HFFc6 (cell line): Measurements from ENCODE around the gene MED14. TPM values are rescaled to one million over a fixed set of nuclear protein-coding genes. Genes with fewer than 3 reads are reported as not detected.

Experiments used
- DNase-seq: peaks from one replicate; pipeline ENCODE4 v3.0.0-alpha.2; 2018
- H3K27ac Mint-ChIP-seq: 2 replicates; pipeline ENCODE4 v1.8.0; 2020; ENCODE audit warnings: mild to moderate bottlenecking, mixed read lengths
- H3K27me3 Mint-ChIP-seq: 2 replicates; pipeline ENCODE4 v1.8.0; 2021; ENCODE audit warnings: mild to moderate bottlenecking, moderate library complexity, mixed read lengths; ENCODE audit not compliant: insufficient read depth
- H3K36me3 Mint-ChIP-seq: 2 replicates; pipeline ENCODE4 v1.8.0; 2021; ENCODE audit warnings: low read depth, mixed read lengths
- H3K4me1 Mint-ChIP-seq: 2 replicates; pipeline ENCODE4 v1.8.0; 2020; ENCODE audit warnings: low read depth, mixed read lengths
- H3K4me3 Mint-ChIP-seq: 2 replicates; pipeline ENCODE4 v1.8.0; 2020; ENCODE audit warnings: mild to moderate bottlenecking, moderate library complexity, mixed read lengths
- H3K9me3 Mint-ChIP-seq: 2 replicates; pipeline ENCODE4 v1.8.0; 2020; ENCODE audit warnings: mild to moderate bottlenecking, mixed read lengths
- total RNA-seq, 6 experiments: library from RNA; stranded (reverse); fragmentation: NEBNext Ultra II Directional; extraction: Animal tissue kit (Norgen Biotek cat#: 25700); gene quantifications; 2 replicates in 1 of 6; 3 replicates in 5 of 6; pipeline ENCODE4 v1.2.3, GENCODE V29; 2021
- TF ChIP-seq, protein P1 (sequence below): fragments of 200-600 bp; sonication (generic); IDR thresholded peaks from 2 replicates; pipeline ENCODE4 v1.5.0; 2021; ENCODE audit warnings: antibody characterized with exemption, mild to moderate bottlenecking

Gene MED14
- total RNA-seq, 6 experiments from 2014 or later = 29.0 to 40.5 (median 38.2) TPM

DNA sequence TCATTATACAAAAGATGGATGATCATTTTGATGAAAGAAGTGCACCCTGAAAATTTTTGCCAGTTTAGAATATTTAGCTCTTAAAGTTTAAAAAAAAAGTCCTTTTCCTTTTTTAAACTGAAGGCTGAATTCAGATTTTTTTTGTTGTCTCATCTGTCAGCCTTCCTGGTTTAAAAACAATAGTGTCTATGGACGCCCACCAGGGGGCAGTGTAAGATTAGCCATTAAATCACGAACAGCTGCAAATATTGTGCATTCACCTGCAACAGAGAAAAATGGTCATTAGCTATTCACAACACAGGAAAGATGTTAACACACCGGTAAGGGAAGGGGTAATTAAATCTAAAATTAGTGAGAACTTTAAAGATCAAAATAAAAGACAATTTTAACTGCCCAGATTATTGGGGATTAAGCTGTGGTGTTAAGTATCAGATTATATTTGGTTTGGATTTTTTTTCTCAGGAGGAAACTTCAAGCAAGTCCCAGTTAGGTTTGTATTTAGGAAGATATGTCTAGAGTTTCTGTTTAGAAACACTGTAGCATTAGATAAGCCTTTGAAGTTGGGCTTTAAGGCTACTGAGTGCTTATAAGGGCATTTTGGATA lies 83.6 kb downstream of the MED14 start:
- H3K27ac Mint-ChIP-seq = no peak overlapping the region
- peak; percentile 36 for DNase-seq
- no peaks in the 10 kb centered on the region for H3K9me3 Mint-ChIP-seq
- H3K27me3 Mint-ChIP-seq = no peaks in the 10 kb centered on the region; the same call in 1 of the 2 replicates
- H3K4me1 Mint-ChIP-seq = no peaks in the 10 kb centered on the region
- H3K36me3 Mint-ChIP-seq = no peaks in the 10 kb centered on the region; the same call in 1 of the 2 replicates
- H3K4me3 Mint-ChIP-seq = no peak overlapping the region
- TF ChIP-seq, protein P1, sequence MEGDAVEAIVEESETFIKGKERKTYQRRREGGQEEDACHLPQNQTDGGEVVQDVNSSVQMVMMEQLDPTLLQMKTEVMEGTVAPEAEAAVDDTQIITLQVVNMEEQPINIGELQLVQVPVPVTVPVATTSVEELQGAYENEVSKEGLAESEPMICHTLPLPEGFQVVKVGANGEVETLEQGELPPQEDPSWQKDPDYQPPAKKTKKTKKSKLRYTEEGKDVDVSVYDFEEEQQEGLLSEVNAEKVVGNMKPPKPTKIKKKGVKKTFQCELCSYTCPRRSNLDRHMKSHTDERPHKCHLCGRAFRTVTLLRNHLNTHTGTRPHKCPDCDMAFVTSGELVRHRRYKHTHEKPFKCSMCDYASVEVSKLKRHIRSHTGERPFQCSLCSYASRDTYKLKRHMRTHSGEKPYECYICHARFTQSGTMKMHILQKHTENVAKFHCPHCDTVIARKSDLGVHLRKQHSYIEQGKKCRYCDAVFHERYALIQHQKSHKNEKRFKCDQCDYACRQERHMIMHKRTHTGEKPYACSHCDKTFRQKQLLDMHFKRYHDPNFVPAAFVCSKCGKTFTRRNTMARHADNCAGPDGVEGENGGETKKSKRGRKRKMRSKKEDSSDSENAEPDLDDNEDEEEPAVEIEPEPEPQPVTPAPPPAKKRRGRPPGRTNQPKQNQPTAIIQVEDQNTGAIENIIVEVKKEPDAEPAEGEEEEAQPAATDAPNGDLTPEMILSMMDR = peak; percentile 86

DNA sequence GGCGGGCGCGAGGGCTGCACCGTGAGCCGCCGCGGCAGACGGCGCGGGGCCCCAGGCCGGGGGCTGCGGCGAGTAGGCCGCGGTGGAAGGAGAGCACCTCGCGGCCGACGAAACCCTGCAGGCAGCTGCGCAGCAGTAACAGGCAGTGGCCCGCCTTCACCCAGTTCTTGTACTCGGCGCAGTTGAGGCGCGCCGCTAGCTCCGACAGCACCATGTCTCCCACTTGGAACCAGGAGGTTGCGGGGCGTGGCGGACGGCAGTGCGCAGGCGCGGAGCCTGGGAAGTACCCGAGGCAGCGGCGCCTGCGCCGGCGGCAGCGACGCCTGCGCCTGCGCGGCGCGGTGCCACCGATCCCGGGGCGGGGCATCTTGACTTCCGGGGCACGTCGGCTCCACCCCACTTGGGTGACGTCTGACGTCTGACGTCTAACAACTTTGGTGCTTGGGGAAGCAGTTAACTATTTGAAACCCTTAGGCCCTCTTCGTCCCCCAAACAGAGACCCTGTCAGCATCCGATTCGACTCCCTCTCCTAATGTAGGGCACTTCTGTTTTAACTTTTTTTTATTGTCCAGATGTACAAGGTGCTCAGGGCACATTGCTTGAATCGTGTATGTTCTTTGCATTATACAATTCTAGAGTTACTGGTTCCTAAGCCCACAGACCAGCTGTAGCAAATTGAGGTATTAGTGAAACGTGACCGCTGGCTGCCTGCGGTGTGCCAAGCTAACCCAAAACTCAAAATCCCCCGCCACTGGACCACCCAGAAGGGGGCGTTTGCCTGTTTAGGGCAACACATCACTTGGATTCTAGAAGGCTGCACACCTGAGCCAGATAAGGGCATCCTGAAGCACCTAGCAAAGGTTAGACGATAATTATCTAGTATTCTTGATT lies 87.8 kb downstream of the MED14 start, which contains the start of gene CXorf38:
CXorf38 (minus strand) TSS at position 255 of the 891 bp plus-strand sequence; CDS start at position 214, 41 bp downstream.
- peak within 1 kb of the TSS; percentile 98 for H3K4me3 Mint-ChIP-seq
- H3K9me3 Mint-ChIP-seq = no peaks in the 10 kb centered on the region
- H3K4me1 Mint-ChIP-seq = peaks cover 24% of the 10 kb centered on the region
- TF ChIP-seq, protein P1 = peak; percentile 25; the same call in 1 of the 2 replicates
- peak; percentile 75 for DNase-seq
- peak within 1 kb of the TSS; percentile 94 for H3K27ac Mint-ChIP-seq
- H3K27me3 Mint-ChIP-seq = no peaks in the 10 kb centered on the region
- H3K36me3 Mint-ChIP-seq = peaks cover 17% of the 10 kb centered on the region

DNA sequence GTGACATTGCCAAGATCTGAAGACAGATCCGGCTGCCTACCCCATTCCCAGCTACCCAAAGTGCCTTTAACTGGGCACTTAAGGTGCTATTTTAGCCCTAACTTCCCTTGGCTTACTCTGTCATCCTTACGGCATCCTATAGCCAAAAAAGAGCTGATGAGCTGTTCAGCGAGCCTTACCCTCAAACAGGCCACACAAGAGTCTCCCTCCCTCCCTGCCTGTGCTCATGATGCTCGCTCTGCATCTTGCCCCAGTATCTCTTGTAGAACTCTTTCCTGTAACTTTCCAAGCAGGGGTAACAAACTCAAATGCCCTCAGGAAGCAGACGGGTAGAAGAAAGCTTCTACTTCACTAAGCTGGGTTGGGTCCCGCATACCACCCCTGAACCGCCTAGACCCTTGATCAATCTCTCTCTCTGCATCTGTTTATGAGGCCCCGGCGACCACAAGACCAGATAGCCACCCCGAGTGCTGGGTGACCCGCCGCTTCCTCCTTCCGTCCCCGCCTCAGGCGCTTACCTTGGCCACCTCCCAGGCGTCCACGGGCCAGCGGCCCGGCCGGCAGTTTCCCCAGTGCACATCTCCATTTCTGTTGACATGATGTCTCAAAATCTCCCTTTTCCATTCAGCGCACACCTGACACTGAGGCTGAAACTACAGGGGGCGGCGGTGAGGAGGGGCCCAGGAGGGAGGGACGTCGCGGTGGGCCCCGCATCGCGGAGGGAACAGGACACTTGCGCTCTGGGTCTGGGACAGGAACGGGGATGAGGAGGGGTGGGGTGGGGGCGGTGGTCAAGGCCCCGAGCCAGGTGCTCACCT lies 88.6 kb downstream of the MED14 start:
- no peaks in the 10 kb centered on the region for H3K9me3 Mint-ChIP-seq
- H3K27ac Mint-ChIP-seq = peak overlapping the region; percentile 93
- DNase-seq = peak; percentile 35
- H3K27me3 Mint-ChIP-seq = no peaks in the 10 kb centered on the region
- TF ChIP-seq, protein P1 = no peak
- peaks cover 33% of the 10 kb centered on the region for H3K4me1 Mint-ChIP-seq
- peak overlapping the region; percentile 98 for H3K4me3 Mint-ChIP-seq
- H3K36me3 Mint-ChIP-seq = peaks cover 25% of the 10 kb centered on the region

DNA sequence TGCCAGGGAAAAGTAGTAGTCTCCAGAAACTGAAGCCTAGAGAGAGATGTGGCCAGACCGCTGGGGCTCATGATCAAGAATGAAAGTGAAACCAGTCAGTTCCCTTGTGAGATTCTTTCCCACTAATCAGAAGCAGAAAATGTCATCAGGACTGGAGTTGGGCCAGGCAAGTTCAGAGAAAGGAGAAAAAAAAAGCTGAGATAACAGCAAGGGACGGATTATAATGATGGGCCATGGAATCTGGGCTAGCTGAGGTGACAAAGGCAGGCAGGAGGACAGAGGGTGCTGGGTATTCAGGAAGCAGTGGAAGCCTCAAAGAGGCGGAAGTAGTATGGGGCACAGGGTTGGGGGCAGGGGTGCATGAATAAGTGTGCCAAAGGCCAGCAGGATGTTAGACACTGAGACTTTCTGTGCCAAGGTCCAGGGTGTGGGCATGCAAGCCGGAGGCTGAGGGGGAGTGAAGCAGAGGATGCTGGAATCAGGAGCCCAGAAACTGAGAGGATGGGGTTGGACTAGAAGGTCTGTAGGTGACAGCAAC lies 90.5 kb downstream of the MED14 start:
- H3K4me1 Mint-ChIP-seq = peaks cover 34% of the 10 kb centered on the region
- no peaks in the 10 kb centered on the region for H3K9me3 Mint-ChIP-seq
- TF ChIP-seq, protein P1 = no peak
- DNase-seq = peak; percentile 41
- H3K36me3 Mint-ChIP-seq = peaks cover 25% of the 10 kb centered on the region
- peak overlapping the region; percentile 97 for H3K27ac Mint-ChIP-seq
- H3K4me3 Mint-ChIP-seq = peak overlapping the region; percentile 90
- no peaks in the 10 kb centered on the region for H3K27me3 Mint-ChIP-seq

DNA sequence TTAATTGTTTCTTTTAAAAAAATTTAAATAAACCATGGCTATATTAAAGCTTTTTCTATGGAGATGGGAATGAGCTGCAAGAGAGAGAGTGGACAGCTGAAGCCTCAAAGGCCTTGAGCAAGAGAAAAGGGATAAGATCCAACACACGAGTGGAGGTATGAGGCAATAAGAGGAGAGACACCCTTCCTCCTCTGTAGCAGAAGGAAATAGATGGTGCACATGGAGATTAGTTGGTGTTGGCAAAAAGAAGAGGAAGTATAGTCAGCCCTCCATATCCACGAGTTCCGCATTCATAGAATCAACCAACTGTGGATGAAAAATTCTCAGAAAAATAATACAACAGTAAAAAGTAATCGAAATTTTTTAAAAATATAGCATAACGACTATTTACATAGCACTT lies 91.2 kb downstream of the MED14 start:
- Mint-ChIP-seq H3K27me3 (no peaks in the 10 kb centered on the region), H3K27ac (peak overlapping the region; percentile 97), H3K4me3 (peak overlapping the region; percentile 90), H3K9me3 (no peaks in the 10 kb centered on the region), H3K36me3 (peaks cover 25% of the 10 kb centered on the region), H3K4me1 (peaks cover 34% of the 10 kb centered on the region)
- TF ChIP-seq, protein P1 = no peak
- no peak for DNase-seq
